Coronary artery (tissue), 2 donors: Measurements from ENCODE around the gene PKNOX2.

Source experiments
- DNase-seq: peaks from one replicate; pipeline ENCODE4 v3.0.0-alpha.2; 2017; ENCODE audit warnings: low spot score
- H3K27ac ChIP-seq, 2 donors: fragments of 200-600 bp; sonication (generic); one replicate each; pipeline ENCODE4 v1.5.1; 2016 to 2019
- H3K4me3 ChIP-seq: fragments of 200-600 bp; sonication (generic); 2 replicates; pipeline ENCODE4 v1.5.1; 2016; ENCODE audit warnings: mild to moderate bottlenecking, moderate library complexity
- TF ChIP-seq, protein P1 (sequence below): fragments of 200-600 bp; sonication (generic); IDR thresholded peaks from one replicate; pipeline ENCODE4 v1.5.1; 2019; ENCODE audit warnings: antibody characterized with exemption

Gene PKNOX2

DNA sequence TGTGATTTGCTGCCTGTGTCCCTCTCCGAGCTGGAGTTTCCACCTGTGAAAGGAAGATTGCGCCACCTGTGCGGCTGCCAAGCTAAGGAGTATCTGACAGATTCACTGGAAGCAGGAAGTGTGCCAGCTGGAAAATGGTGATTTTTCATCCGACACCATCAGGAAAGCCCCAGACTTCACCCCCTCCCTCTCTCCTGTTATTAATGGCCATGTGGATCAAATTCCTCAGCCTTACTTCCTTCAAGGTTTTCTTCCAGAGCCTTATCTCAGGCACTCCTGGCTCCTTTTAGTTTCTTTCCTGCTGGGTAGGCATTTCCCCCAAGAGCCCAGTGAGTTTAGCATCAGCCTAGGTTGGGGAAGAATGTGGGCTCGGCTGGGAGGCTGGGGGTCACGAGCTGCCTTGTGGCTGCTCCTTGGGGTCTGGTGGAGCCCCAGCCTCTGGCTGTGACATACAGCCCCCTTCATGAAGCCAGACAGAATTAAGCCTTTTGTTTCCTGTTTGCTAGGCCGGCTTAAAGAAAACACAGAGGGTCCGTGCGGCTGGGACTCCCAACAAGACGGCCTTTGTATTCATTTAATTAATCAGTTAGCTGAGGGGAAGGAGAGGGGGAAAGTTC is 37.1 kb downstream of the PKNOX2 start:
- TF ChIP-seq, protein P1, sequence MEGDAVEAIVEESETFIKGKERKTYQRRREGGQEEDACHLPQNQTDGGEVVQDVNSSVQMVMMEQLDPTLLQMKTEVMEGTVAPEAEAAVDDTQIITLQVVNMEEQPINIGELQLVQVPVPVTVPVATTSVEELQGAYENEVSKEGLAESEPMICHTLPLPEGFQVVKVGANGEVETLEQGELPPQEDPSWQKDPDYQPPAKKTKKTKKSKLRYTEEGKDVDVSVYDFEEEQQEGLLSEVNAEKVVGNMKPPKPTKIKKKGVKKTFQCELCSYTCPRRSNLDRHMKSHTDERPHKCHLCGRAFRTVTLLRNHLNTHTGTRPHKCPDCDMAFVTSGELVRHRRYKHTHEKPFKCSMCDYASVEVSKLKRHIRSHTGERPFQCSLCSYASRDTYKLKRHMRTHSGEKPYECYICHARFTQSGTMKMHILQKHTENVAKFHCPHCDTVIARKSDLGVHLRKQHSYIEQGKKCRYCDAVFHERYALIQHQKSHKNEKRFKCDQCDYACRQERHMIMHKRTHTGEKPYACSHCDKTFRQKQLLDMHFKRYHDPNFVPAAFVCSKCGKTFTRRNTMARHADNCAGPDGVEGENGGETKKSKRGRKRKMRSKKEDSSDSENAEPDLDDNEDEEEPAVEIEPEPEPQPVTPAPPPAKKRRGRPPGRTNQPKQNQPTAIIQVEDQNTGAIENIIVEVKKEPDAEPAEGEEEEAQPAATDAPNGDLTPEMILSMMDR = no peak
- Histone ChIP-seq H3K27ac (no peak overlapping the region), H3K4me3 (no peak overlapping the region)
- no peak for DNase-seq

DNA sequence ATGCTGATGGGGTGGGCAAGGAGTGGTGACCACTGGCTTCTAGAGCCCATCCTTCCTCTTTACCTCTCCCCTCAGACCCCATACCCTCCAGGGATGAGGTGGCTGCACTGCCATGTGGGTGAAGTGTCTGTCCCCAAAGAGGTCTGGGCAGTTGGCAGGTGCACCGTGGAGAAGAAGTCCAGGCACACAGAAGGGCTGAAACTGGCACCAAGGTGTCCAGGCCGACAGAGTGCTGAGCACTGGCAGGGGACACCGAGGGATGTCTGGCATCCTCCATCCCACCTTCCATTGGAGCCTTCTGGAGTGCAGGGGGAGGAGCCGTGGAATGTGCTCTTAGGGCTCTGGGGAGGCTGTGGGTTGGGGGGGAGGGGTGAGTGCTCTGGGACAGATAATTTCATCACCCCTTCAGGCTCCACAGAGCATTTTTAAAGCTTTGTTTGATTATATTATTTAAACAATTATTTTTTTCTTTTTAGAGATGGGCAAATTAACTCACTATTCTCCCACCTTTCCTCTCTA is 37.9 kb downstream of the PKNOX2 start:
- TF ChIP-seq, protein P1 = no peak
- DNase-seq = no peak
- H3K27ac ChIP-seq = no peak overlapping the region
- H3K4me3 ChIP-seq = no peak overlapping the region

DNA sequence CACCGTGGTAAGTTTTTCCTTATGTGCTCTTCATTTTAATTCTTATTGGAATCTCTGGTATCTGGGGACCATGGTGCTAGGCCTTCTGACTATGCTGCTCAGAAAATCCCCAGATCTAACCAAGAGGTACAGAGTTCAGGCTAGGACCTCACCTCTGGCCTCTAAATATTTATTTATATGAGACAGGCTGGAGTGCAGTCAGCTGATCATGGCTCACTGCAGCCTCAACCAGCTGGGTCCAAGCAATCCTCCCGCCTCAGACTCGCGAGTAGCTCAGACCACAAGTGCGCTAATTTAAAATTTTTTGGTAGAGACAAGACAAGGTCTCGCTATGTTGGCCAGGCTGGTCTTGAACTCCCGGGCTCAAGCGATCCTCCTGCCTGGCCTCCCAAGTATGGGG is 38.4 kb downstream of the PKNOX2 start:
- no peak for DNase-seq
- no peak overlapping the region for H3K4me3 ChIP-seq
- H3K27ac ChIP-seq = no peak overlapping the region
- TF ChIP-seq, protein P1 = no peak

DNA sequence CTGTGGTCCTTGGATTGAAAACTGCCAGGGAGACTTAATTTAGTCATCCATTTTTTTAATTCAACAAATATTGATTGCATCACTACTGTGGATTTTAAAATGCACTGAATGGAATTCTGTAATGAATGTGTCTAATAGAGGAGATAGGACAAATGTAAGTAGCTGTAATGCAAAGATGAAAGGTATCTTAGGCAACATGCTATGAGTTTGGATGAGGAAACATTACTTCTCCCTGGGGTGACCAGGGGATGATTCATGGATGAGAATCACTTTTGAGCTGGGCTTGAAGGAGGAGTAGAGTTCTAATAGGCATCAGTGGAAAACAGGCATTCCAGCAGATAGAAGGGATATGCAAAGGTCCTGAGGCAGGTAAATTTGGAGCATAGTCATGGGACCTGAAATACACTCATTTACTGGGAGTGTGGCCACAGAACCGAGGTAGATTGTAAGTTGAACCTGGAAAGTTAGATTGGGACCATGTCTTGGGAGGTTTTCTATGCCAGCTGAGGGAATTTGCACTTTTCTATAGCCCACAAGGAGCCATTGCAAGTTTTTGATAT is 43.4 kb downstream of the PKNOX2 start:
- TF ChIP-seq, protein P1 = no peak
- no peak overlapping the region for H3K27ac ChIP-seq
- DNase-seq = no peak
- H3K4me3 ChIP-seq = no peak overlapping the region

DNA sequence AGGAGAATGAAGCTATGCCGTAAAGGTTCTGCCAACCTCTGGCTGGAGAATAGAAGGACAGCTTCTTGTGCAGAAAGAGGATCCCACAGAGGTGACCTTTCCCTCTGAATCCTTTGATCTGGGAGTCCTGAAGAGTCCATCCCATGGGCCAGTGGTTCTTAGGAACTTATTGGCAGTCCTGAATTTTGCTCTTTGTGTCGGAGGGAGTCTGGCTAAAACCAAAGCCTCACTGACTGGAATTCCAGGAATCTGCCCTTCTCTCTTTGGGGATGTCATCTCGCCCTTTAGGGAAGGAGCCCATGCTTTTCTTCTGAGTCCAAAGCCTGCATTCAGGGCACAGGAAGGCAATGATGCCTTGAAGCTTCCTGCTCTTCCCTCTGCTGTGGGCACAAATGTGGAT is 45.5 kb downstream of the PKNOX2 start:
- Histone ChIP-seq H3K27ac (no peak overlapping the region), H3K4me3 (no peak overlapping the region)
- no peak for DNase-seq
- TF ChIP-seq, protein P1 = no peak

DNA sequence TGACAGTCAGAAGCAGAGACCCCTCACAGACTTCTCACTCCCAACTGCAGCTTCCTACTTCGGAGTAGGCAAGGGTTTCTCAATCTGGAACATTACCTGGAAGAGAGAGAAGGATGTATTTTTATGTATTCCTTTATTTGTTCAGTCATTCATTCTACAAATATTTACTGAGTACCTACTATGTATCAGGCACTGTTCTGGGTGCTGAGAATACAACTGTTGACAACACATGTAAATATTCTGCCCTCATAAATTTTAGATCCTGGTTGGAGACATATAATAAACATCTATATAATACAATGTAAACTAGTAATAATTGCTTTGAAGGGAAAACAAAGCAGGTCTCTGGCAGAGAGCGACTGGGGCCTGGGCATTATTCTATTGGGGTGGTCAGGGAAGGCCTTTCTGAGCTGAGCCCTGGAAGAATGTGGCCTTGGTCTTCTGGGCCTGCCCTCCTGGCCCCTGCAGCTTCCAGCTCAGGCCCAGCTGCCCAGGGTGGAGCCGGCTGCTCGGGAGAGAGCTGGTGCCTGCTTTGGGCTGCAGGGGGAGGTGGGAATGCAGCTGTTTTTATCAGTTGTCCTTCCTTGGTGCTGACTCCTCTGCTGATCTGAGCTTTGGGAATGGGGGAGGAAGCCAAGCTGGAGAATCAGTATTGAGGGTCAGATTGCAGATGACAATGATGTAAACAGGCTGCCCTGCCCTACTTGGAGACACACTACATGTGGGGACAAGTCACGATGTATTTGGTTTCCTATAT is 46.8 kb downstream of the PKNOX2 start:
- DNase-seq = no peak
- H3K27ac ChIP-seq = no peak overlapping the region
- H3K4me3 ChIP-seq = no peak overlapping the region
- TF ChIP-seq, protein P1 = no peak

DNA sequence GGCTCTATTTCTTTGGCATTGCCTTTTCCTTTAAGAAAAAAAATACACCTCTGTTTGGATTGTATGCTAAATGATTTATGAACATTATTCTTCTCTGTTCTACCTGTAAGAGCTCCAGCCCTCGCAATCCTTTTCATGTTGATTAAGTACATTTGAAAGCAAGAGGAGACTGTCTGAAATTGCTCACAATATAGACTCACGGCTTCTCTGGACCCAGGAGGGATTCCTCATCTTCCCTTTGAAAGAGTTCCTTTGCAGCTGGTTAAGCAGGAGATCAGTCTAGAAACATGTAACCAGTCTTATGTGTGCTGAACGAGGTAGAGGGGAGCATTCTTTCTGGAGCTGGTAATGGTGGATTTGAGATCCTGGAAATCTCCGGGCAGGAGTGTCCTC is 47.4 kb downstream of the PKNOX2 start:
- TF ChIP-seq, protein P1 = no peak
- Histone ChIP-seq H3K27ac (no peak overlapping the region), H3K4me3 (no peak overlapping the region)
- DNase-seq = no peak
